Parathyroid adenoma (tissue), 2 donors: ENCODE results near the gene RALGAPA1.

ENCODE experiments used
- H2AFZ ChIP-seq: fragments of 300-600 bp; sonication (generic); one replicate; pipeline ENCODE4 v1.7.0; 2017; ENCODE audit warnings: antibody characterized with exemption, mild to moderate bottlenecking
- H3K27ac ChIP-seq: fragments of 300-600 bp; sonication (generic); one replicate; pipeline ENCODE4 v1.7.0; 2017
- H3K27me3 ChIP-seq: fragments of 300-600 bp; sonication (generic); one replicate; pipeline ENCODE4 v1.7.0; 2017; ENCODE audit warnings: low read length; ENCODE audit not compliant: control insufficient read depth, insufficient read depth
- H3K36me3 ChIP-seq: fragments of 300-600 bp; sonication (generic); one replicate; pipeline ENCODE4 v1.7.0; 2017; ENCODE audit warnings: low read length; ENCODE audit not compliant: control insufficient read depth, insufficient read depth
- H3K4me1 ChIP-seq: fragments of 300-600 bp; sonication (generic); one replicate; pipeline ENCODE4 v1.7.0; 2017; ENCODE audit warnings: control low read depth
- H3K4me2 ChIP-seq: fragments of 300-600 bp; sonication (generic); one replicate; pipeline ENCODE4 v1.7.0; 2017; ENCODE audit warnings: low read length
- H3K4me3 ChIP-seq: fragments of 300-600 bp; sonication (generic); one replicate; pipeline ENCODE4 v1.7.0; 2017; ENCODE audit warnings: low read depth, low read length
- H3K79me2 ChIP-seq: fragments of 300-600 bp; sonication (generic); one replicate; pipeline ENCODE4 v1.7.0; 2017; ENCODE audit warnings: control low read depth
- H3K9ac ChIP-seq: fragments of 300-600 bp; sonication (generic); one replicate; pipeline ENCODE4 v1.7.0; 2017; ENCODE audit warnings: mild to moderate bottlenecking
- H3K9me3 ChIP-seq: fragments of 300-600 bp; sonication (generic); one replicate; pipeline ENCODE4 v1.7.0; 2017; ENCODE audit warnings: low read length; ENCODE audit not compliant: control insufficient read depth
- CTCF ChIP-seq: fragments of 300-600 bp; sonication (generic); IDR thresholded peaks from one replicate; pipeline ENCODE4 v1.7.0; 2017; ENCODE audit warnings: antibody characterized with exemption, mild to moderate bottlenecking
- donor health status: primary hyperparathyroidism.

RALGAPA1 gene

GRCh38 chr14:35506461-35506860 lies 302.6 kb downstream of the RALGAPA1 start:
- TF ChIP-seq CTCF: no peak
- Histone ChIP-seq H3K79me2 (no peaks in the 10 kb centered on the region), H3K27ac (no peak overlapping the region), H3K4me3 (no peak overlapping the region), H3K4me2 (no peak overlapping the region), H3K36me3 (no peaks in the 10 kb centered on the region), H3K4me1 (no peaks in the 10 kb centered on the region), H3K9me3 (no peaks in the 10 kb centered on the region), H3K27me3 (no peaks in the 10 kb centered on the region), H3K9ac (no peak overlapping the region), H2AFZ (no peak overlapping the region)

GRCh38 chr14:35504260-35504659 lies 304.8 kb downstream of the RALGAPA1 start:
- no peaks in the 10 kb centered on the region for H3K9me3 ChIP-seq
- H3K36me3 ChIP-seq: no peaks in the 10 kb centered on the region
- no peak overlapping the region for H3K4me3 ChIP-seq
- H3K4me2 ChIP-seq: no peak overlapping the region
- H3K27me3 ChIP-seq: no peaks in the 10 kb centered on the region
- H2AFZ ChIP-seq: no peak overlapping the region
- no peaks in the 10 kb centered on the region for H3K4me1 ChIP-seq
- H3K79me2 ChIP-seq: no peaks in the 10 kb centered on the region
- no peak for TF ChIP-seq CTCF
- no peak overlapping the region for H3K9ac ChIP-seq
- no peak overlapping the region for H3K27ac ChIP-seq

- Histone ChIP-seq H3K27ac (no peak overlapping the region), H3K27me3 (no peaks in the 10 kb centered on the region), H2AFZ (no peak overlapping the region), H3K79me2 (no peaks in the 10 kb centered on the region), H3K9me3 (no peaks in the 10 kb centered on the region), H3K4me3 (no peak overlapping the region), H3K36me3 (no peaks in the 10 kb centered on the region), H3K4me2 (no peak overlapping the region), H3K9ac (no peak overlapping the region), H3K4me1 (no peaks in the 10 kb centered on the region)
- no peak for TF ChIP-seq CTCF
These were observed 305.4 kb downstream of the RALGAPA1 start for GRCh38 chr14:35503646-35504045.

GRCh38 chr14:35499180-35499579 lies 309.9 kb downstream of the RALGAPA1 start:
- no peaks in the 10 kb centered on the region for H3K79me2 ChIP-seq
- H3K4me3 ChIP-seq: no peak overlapping the region
- H3K4me2 ChIP-seq: no peak overlapping the region
- H3K9ac ChIP-seq: no peak overlapping the region
- no peaks in the 10 kb centered on the region for H3K27me3 ChIP-seq
- H3K4me1 ChIP-seq: no peaks in the 10 kb centered on the region
- H2AFZ ChIP-seq: no peak overlapping the region
- no peaks in the 10 kb centered on the region for H3K9me3 ChIP-seq
- no peak for TF ChIP-seq CTCF
- H3K36me3 ChIP-seq: no peaks in the 10 kb centered on the region
- no peak overlapping the region for H3K27ac ChIP-seq

GRCh38 chr14:35495278-35495677 lies 313.8 kb downstream of the RALGAPA1 start:
- Histone ChIP-seq H2AFZ (no peak overlapping the region), H3K27ac (no peak overlapping the region), H3K79me2 (no peaks in the 10 kb centered on the region), H3K9ac (no peak overlapping the region), H3K4me2 (no peak overlapping the region), H3K4me1 (no peaks in the 10 kb centered on the region), H3K4me3 (no peak overlapping the region), H3K36me3 (no peaks in the 10 kb centered on the region), H3K27me3 (no peaks in the 10 kb centered on the region), H3K9me3 (no peaks in the 10 kb centered on the region)
- TF ChIP-seq CTCF: no peak
